ENCODE results near the gene NNT.

- TF ChIP-seq EP300 (IDR thresholded peaks at IDR 0.05; ENCODE audit: low read depth) = no peak
- TF ChIP-seq POLR2A (IDR thresholded peaks at IDR 0.05) = no peak
- TF ChIP-seq, protein P1, sequence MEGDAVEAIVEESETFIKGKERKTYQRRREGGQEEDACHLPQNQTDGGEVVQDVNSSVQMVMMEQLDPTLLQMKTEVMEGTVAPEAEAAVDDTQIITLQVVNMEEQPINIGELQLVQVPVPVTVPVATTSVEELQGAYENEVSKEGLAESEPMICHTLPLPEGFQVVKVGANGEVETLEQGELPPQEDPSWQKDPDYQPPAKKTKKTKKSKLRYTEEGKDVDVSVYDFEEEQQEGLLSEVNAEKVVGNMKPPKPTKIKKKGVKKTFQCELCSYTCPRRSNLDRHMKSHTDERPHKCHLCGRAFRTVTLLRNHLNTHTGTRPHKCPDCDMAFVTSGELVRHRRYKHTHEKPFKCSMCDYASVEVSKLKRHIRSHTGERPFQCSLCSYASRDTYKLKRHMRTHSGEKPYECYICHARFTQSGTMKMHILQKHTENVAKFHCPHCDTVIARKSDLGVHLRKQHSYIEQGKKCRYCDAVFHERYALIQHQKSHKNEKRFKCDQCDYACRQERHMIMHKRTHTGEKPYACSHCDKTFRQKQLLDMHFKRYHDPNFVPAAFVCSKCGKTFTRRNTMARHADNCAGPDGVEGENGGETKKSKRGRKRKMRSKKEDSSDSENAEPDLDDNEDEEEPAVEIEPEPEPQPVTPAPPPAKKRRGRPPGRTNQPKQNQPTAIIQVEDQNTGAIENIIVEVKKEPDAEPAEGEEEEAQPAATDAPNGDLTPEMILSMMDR (IDR thresholded peaks at IDR 0.05) = no peak
These were observed 128.6 kb downstream of the NNT start for GRCh38 chr5:43731573-43731972.
